ENCODE data around the gene SPTLC3. TPM values are rescaled to one million over a fixed set of nuclear protein-coding genes. Genes with fewer than 3 reads are reported as not detected.
A peak's percentile ranks its signal among the peaks of the same experiment; 100 is the strongest.

SPTLC3 gene
- total RNA-seq (under 1 TPM; 0.42 to 0.44 TPM), total RNA-seq (0 to 0.70 reads per million in 2 donors)

DNA sequence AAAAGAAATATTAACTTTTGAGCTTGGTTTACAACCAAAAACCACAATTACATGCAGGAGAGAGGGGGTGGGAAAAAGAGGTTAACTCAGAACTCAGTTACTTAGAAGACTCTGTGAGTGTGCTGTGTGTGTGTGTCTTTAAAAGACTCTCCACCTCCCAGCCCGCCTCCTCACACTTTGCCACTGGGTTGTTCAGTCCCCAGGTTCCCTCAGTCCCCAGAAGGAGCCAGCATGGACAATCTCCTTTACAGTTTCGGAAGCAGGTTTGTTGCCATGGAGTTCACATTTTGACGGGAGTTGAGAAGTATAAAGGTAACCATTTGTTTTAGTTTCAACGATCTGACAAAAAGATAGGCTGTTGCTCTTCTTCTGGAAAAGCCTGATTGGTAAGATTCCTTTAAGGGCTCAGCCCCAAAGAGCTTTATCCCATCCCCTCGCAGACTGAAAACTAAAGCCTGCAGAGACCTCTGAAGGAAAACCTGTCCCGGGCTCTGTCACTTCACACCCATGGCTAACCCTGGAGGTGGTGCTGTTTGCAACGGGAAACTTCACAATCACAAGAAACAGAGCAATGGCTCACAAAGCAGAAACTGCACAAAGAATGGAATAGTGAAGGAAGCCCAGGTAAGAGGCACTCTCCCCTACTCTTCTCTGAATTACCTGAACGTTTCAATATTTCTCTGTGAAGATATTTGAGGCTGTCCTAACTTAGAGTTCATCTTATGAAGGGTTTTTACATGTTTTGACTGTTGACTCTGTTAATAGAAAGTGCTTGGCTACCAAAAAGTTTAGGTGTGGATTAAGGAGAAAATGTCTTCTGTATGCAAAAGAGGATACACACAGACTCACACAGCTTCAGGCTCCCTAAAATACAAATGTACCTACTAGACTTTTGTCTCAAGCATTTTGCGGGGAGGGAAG, at the start of gene SPTLC3:
Gene SPTLC3 (plus strand): TSS at position 212 of the 921 bp plus-strand sequence. CDS start 296 bp downstream, at position 508.
- H3K4me1 Mint-ChIP-seq = peaks cover 10% of the 10 kb centered on the region
- H3K27ac Mint-ChIP-seq = peak within 1 kb of the TSS; percentile 71
- H3K9me3 ChIP-seq (ENCODE audit: control insufficient read depth, low read length, poor library complexity, severe bottlenecking) = no peaks in the 10 kb centered on the region
- H3K36me3 Mint-ChIP-seq (ENCODE audit: low read depth) = no peaks in the 10 kb centered on the region
- no peaks in the 10 kb centered on the region for H3K27me3 Mint-ChIP-seq
- H3K4me3 Mint-ChIP-seq = peak within 1 kb of the TSS; percentile 81
- DNase-seq = no peak
- ATAC-seq = peak; percentile 35

GRCh38 chr20:12961725-12962124, 47.0 kb upstream of the SPTLC3 start:
- Mint-ChIP-seq H3K4me1 (peaks cover 3% of the 10 kb centered on the region), H3K27me3 (peaks cover 13% of the 10 kb centered on the region), H3K27ac (no peak overlapping the region), H3K4me3 (no peak overlapping the region), H3K36me3 (ENCODE audit: low read depth) (no peaks in the 10 kb centered on the region)
- H3K9me3 ChIP-seq (ENCODE audit: control insufficient read depth, low read length, poor library complexity, severe bottlenecking) = no peaks in the 10 kb centered on the region
- DNase-seq (no peak), ATAC-seq (no peak)

DNA sequence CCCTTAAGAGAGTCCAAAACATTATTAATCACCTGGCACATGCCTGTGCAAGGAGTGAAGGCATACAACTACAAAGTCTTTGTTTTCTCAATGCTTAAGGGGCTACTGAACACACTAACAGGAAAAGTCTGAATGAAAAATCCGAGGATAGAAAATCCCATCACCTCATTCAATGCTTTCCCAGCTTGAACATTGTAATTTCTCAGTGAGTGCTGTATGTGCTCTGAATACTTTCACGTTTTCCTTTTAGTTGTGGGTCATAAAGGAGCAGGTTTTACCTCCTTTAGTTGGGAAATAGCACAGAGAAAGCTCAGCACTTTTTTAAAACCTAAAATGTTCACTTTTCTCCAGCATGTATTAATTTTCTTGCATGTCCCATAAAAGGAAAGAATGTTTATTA, 45.9 kb upstream of the SPTLC3 start:
- Mint-ChIP-seq H3K27me3 (peaks cover 13% of the 10 kb centered on the region), H3K27ac (no peak overlapping the region), H3K4me1 (peaks cover 3% of the 10 kb centered on the region), H3K36me3 (ENCODE audit: low read depth) (no peaks in the 10 kb centered on the region), H3K4me3 (no peak overlapping the region)
- ATAC-seq (no peak), DNase-seq (no peak)
- peaks cover 2% of the 10 kb centered on the region for H3K9me3 ChIP-seq (ENCODE audit: control insufficient read depth, low read length, poor library complexity, severe bottlenecking)

- peaks cover 3% of the 10 kb centered on the region for H3K4me1 Mint-ChIP-seq
- no peak overlapping the region for H3K27ac Mint-ChIP-seq
- peaks cover 13% of the 10 kb centered on the region for H3K27me3 Mint-ChIP-seq
- DNase-seq (no peak), ATAC-seq (no peak)
- peaks cover 2% of the 10 kb centered on the region for H3K9me3 ChIP-seq (ENCODE audit: control insufficient read depth, low read length, poor library complexity, severe bottlenecking)
- H3K36me3 Mint-ChIP-seq (ENCODE audit: low read depth) = no peaks in the 10 kb centered on the region
- no peak overlapping the region for H3K4me3 Mint-ChIP-seq
Measured at GRCh38 chr20:12963416-12963815, 45.4 kb upstream of the SPTLC3 start.

GRCh38 chr20:12965212-12965869, 43.4 kb upstream of the SPTLC3 start:
- peaks cover 2% of the 10 kb centered on the region for H3K9me3 ChIP-seq (ENCODE audit: control insufficient read depth, low read length, poor library complexity, severe bottlenecking)
- H3K36me3 Mint-ChIP-seq (ENCODE audit: low read depth) = peaks cover 2% of the 10 kb centered on the region
- no peak overlapping the region for H3K27ac Mint-ChIP-seq
- no peak for DNase-seq
- peaks cover 3% of the 10 kb centered on the region for H3K4me1 Mint-ChIP-seq
- H3K27me3 Mint-ChIP-seq = no peaks in the 10 kb centered on the region
- no peak for ATAC-seq
- H3K4me3 Mint-ChIP-seq = no peak overlapping the region

- H3K27ac Mint-ChIP-seq = no peak overlapping the region
- no peaks in the 10 kb centered on the region for H3K27me3 Mint-ChIP-seq
- H3K4me3 Mint-ChIP-seq = no peak overlapping the region
Measured at GRCh38 chr20:12965870-12966251, 42.9 kb upstream of the SPTLC3 start.

GRCh38 chr20:12966468-12967085, 42.2 kb upstream of the SPTLC3 start:
- H3K36me3 Mint-ChIP-seq (ENCODE audit: low read depth) = peaks cover 2% of the 10 kb centered on the region
- no peak overlapping the region for H3K27ac Mint-ChIP-seq
- no peak for ATAC-seq
- H3K27me3 Mint-ChIP-seq = no peaks in the 10 kb centered on the region
- H3K9me3 ChIP-seq (ENCODE audit: control insufficient read depth, low read length, poor library complexity, severe bottlenecking) = peaks cover 2% of the 10 kb centered on the region
- H3K4me1 Mint-ChIP-seq = peaks cover 3% of the 10 kb centered on the region
- no peak overlapping the region for H3K4me3 Mint-ChIP-seq
- DNase-seq = no peak

More at GRCh38 chr20:12965870-12966251, 42.9 kb upstream of the SPTLC3 start:
- Mint-ChIP-seq H3K36me3 (ENCODE audit: low read depth) (peaks cover 2% of the 10 kb centered on the region), H3K4me1 (peaks cover 3% of the 10 kb centered on the region)
- DNase-seq (no peak), ATAC-seq (peak; percentile 60)
- H3K9me3 ChIP-seq (ENCODE audit: control insufficient read depth, low read length, poor library complexity, severe bottlenecking) = peaks cover 2% of the 10 kb centered on the region

DNA sequence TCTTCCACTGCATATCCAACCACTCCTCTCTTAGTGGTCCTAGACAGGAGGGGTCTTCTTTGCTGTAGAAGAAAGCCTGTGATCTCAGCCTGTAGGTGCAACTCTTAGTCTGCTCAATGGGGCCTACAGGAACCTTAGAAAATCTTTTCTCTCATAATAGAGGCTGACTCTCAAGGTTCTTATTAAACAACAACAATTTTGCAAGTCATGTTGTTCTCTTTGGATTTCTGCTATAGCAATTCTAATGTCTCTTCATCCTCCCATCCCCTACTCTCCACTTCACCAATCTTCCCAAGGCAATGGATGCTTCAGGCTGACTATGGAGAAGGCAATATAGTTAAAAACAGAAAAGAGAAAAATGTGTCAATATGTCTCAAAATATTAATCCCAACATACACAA, 40.8 kb upstream of the SPTLC3 start:
- H3K27me3 Mint-ChIP-seq = no peaks in the 10 kb centered on the region
- DNase-seq (no peak), ATAC-seq (no peak)
- no peak overlapping the region for H3K4me3 Mint-ChIP-seq
- H3K4me1 Mint-ChIP-seq = peaks cover 3% of the 10 kb centered on the region
- H3K27ac Mint-ChIP-seq = no peak overlapping the region
- H3K36me3 Mint-ChIP-seq (ENCODE audit: low read depth) = peaks cover 2% of the 10 kb centered on the region
- H3K9me3 ChIP-seq (ENCODE audit: control insufficient read depth, low read length, poor library complexity, severe bottlenecking) = peaks cover 2% of the 10 kb centered on the region

DNA sequence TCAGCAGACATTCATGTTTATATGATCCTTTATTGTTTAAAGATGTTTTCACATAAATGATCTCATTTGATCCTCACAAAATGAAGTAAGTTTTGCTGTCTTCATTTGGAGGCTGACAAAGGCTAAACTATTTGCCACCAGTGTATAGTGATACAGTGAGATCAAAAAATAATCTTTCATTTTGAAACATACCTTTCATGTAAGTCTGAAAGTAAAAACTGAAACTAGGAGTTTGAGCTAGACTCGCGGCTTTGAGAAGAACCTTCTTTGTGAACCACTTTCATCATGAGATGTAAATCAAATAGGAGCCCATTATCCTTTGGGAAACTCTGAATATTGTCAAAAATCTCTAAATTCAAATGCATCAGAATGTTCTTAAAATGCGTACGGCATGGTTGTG, 40.3 kb upstream of the SPTLC3 start:
- H3K27ac Mint-ChIP-seq = no peak overlapping the region
- ATAC-seq = no peak
- H3K9me3 ChIP-seq (ENCODE audit: control insufficient read depth, low read length, poor library complexity, severe bottlenecking) = peaks cover 2% of the 10 kb centered on the region
- H3K4me1 Mint-ChIP-seq = peaks cover 3% of the 10 kb centered on the region
- DNase-seq = no peak
- no peak overlapping the region for H3K4me3 Mint-ChIP-seq
- peaks cover 2% of the 10 kb centered on the region for H3K36me3 Mint-ChIP-seq (ENCODE audit: low read depth)
- H3K27me3 Mint-ChIP-seq = no peaks in the 10 kb centered on the region

GRCh38 chr20:12969071-12969669, 39.6 kb upstream of the SPTLC3 start:
- Mint-ChIP-seq H3K4me3 (no peak overlapping the region), H3K36me3 (ENCODE audit: low read depth) (peaks cover 2% of the 10 kb centered on the region), H3K27me3 (no peaks in the 10 kb centered on the region), H3K4me1 (peaks cover 3% of the 10 kb centered on the region), H3K27ac (no peak overlapping the region)
- DNase-seq = no peak
- ATAC-seq = no peak
- peaks cover 2% of the 10 kb centered on the region for H3K9me3 ChIP-seq (ENCODE audit: control insufficient read depth, low read length, poor library complexity, severe bottlenecking)

- peaks cover 2% of the 10 kb centered on the region for H3K9me3 ChIP-seq (ENCODE audit: control insufficient read depth, low read length, poor library complexity, severe bottlenecking)
- DNase-seq (no peak), ATAC-seq (no peak)
- Mint-ChIP-seq H3K36me3 (ENCODE audit: low read depth) (peaks cover 2% of the 10 kb centered on the region), H3K27ac (no peak overlapping the region), H3K4me1 (no peaks in the 10 kb centered on the region), H3K4me3 (no peak overlapping the region), H3K27me3 (peaks cover 5% of the 10 kb centered on the region)
Measured at GRCh38 chr20:12970372-12970821, 38.4 kb upstream of the SPTLC3 start.

DNA sequence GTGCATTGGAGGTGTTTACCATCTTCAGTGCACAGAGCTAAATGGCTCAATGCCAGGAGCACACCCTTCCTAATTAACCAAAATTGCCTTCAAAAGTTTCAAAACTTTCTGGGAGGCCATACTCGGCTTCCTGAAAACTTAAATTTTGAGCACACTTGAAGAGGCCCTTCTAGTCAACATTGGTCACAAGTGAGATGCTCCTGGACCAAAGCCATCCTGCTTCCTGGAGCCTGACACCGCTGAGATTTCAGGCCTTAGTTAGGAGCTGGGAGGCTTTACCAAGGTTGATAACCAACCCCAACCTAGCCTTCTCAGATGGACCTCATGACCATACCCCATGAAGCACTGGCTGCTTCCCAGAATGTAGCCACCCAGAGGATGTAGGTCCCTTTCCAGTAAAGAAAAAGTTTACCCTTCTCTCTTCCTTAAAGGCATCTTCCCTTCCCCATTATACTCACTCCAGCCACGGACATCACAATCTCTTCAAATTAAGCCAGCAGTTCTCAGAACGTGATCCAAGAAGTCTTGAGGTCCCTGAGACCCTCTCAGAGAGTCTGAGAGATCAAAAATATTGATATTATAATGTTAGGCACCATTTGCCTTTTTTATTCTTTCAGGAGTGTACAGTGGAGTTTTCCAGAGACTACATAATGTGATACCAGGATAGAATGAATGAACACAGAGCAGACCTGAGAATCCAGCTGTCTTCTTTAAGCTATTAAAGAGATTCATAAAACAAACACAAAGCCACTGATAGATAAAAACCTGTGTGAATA, 32.8 kb upstream of the SPTLC3 start:
- no peak for ATAC-seq
- no peak overlapping the region for H3K4me3 Mint-ChIP-seq

More for the DNA sequence above, 32.8 kb upstream of the SPTLC3 start:
- H3K9me3 ChIP-seq (ENCODE audit: control insufficient read depth, low read length, poor library complexity, severe bottlenecking) = no peaks in the 10 kb centered on the region
- no peak overlapping the region for H3K27ac Mint-ChIP-seq
- no peaks in the 10 kb centered on the region for H3K4me1 Mint-ChIP-seq
- H3K27me3 Mint-ChIP-seq = peaks cover 9% of the 10 kb centered on the region
- no peak for DNase-seq
- H3K36me3 Mint-ChIP-seq (ENCODE audit: low read depth) = no peaks in the 10 kb centered on the region
